Activated effector memory CD4-positive, alpha-beta T cell treated with anti-CD3 and anti-CD28 coated beads, Interleukin-2, amount 50 U/mL, for 16 hours (primary cell): Measurements from ENCODE around the gene CNOT11.
A peak's percentile ranks its signal among the peaks of the same experiment; 100 is the strongest.
"Not testable (repeated sequence)": the region's sequence is repeated elsewhere in the genome, so short reads cannot be mapped to it uniquely, and the experiment has no call there.

Source experiments
- DNase-seq: peaks from one replicate; pipeline ENCODE4 v3.0.0-alpha.2; 2020

Gene CNOT11

GRCh38 chr2:101248756-101249155 lies 3.9 kb upstream of the CNOT11 start:
- DNase-seq, result not testable (repeated sequence)

DNA sequence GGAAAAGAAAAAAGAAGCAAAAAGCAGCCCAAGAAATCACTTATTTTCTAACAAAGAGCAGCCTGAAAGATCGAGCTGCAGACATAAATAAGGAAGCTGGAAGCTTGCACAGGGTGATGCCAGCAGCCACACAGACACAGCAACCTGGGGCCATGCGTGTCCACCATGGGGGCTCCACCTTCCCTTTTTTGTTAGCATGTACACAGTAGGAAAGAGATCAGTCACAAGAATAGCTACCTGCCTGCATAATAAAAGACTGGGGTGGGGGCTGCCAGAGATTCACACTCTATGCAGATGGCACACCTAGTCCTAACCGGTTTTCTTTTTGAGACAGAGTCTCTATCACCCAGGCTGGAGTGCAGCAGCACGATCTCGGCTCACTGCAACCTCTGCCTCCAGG lies 2.9 kb upstream of the CNOT11 start:
- DNase-seq, result no peak

- DNase-seq, result not testable (repeated sequence)
These were observed 1.4 kb upstream of the CNOT11 start for GRCh38 chr2:101251246-101251781.

DNA sequence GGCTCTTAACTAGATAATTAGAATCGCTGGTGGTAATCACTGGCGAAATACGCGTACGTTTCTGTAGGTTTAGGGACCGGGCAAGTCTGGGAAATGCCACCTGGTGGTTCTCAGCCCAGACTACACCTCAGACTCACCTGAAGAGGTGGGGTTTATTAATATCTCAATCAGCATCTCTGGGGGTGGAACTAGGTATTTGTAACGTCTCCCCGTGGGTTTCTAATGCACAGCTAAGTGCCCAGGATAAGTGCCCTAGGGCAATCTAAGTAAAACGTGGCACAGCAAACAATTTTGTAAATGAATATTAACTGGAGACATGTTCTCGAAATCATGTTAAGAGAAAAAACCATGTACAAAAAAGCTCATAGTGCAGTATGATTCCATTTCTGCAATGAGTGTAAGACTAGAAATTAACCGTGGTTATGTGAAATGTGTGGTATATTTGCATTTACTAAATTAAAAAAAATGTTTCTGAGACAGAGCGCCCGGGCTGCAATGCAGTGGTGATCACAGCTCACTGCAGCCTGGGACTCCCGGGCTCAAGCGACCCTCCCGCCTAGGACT lies 760 bp upstream of the CNOT11 start:
- peak; percentile 63 for DNase-seq

DNA sequence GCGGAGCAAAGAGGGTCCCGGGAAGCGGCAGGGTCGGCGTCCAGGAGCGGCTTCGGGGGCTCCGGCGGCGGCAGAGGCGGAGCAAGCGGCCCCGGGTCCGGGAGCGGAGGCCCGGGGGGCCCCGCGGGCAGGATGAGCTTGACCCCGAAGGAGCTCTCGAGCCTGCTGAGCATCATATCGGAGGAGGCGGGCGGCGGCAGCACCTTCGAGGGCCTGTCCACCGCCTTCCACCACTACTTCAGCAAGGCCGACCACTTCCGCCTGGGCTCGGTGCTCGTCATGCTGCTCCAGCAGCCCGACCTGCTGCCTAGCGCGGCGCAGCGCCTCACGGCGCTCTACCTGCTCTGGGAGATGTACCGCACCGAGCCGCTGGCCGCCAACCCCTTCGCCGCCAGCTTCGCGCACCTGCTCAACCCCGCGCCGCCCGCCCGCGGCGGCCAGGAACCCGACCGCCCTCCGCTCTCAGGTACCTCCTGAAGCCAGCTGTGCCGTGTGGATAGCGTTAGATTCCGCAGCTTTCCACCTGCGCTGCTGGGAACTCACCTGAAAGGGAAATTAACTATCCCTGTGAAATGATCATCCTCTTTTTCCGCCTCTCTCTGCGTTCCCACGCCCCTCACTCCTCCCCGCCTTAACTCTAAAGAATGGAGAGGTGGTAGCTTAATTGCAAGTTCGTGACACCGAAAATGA lies 472 bp downstream of the CNOT11 start:
- DNase-seq, result peak; percentile 91

DNA sequence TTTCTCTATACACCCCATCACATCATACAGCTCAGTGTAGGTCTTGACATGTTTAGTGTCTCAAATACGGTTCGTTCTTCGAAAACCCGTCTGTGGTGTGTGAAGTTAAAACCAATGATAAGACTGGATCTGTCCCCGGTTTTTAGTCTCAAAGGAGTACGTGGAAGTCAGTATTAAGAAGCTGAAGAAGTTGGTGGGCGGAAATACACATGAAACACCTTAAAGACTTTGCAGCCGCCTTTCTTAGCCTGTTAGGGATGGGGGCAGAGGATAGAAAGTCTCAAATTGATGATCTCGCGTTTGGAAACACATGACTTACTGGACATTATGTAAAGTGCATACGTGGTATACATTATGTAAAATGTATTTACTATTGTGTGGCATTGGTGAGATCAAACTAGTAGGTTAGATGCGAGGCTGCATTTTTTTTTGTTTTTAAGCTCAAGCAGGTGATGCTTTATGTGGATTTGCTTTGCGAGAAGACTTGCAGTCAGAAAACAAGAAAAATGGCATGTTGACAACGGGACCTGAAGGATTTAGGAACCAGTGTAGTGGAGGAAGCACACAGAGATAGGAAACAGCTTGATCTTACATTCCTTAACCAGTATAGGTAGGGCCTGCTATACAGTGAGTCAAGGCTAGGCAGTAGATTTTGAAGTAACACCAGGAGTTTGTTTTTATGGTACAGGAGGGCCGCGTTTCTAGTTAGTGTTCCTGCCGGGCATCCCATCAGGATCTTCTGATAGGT lies 1.2 kb downstream of the CNOT11 start:
- DNase-seq, result no peak

DNA sequence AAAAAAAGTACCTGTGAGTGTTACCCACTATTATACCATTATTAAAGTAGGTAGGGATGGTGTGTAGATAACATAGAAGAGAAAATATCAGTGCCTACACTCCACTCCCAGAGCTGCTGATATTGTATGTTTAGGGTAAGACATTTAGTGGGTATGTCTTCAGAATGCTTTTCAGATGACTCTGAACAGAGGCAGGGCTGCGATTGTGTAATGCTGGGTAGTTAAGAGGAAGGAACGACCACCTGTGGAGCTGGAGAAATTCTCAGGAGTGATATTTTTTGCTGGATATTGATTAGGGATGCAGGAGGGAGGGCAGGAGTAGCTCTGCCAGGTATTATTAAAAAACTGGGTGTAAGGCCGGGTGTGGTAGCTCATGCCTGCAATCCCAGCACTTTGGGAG lies 2.8 kb downstream of the CNOT11 start:
- DNase-seq, result no peak

DNA sequence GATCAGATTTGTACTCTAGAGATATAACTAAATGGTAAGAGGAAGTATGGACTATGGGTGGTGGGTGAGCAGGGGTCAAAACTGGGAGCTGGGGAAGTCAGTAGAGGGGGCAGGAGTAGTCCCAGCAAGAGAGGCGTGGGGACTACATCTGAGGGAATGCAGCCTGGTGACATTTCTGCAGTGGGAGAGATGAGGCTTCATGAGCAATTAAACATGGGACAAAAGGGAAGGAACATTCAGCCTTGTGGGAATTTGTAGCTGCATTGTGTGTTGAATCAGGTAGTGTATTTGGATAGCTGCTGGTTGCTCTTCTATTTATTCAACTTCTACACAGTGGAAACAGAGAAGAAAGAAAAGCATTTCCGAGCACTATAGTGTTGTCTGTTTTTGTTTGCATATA lies 3.6 kb downstream of the CNOT11 start:
- DNase-seq, result no peak

DNA sequence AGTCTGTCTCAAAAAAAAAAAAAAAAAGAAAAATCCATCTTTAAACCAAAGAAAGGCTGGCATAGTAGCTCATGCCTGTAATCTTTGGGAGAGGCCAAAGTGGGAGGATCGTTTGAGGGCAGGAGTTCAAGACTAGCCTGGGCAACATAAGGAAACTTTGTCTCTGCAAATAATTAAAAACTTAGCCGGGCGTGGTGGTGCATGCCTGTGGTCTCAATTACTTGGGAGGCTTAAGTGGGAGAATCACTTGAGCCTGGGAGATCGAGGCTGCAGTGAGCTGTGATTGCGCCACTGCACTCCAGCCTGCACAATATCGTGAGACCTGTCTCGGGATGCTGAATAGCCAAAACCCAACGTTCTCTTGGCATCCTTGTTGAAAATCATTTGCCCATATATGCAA lies 6.1 kb downstream of the CNOT11 start:
- DNase-seq, result no peak

- DNase-seq, result no peak
These were observed 9.5 kb downstream of the CNOT11 start for GRCh38 chr2:101262142-101262541.

GRCh38 chr2:101263377-101263800 lies 10.7 kb downstream of the CNOT11 start:
- no peak for DNase-seq

GRCh38 chr2:101264360-101264939 lies 11.8 kb downstream of the CNOT11 start:
- DNase-seq, result no peak

DNA sequence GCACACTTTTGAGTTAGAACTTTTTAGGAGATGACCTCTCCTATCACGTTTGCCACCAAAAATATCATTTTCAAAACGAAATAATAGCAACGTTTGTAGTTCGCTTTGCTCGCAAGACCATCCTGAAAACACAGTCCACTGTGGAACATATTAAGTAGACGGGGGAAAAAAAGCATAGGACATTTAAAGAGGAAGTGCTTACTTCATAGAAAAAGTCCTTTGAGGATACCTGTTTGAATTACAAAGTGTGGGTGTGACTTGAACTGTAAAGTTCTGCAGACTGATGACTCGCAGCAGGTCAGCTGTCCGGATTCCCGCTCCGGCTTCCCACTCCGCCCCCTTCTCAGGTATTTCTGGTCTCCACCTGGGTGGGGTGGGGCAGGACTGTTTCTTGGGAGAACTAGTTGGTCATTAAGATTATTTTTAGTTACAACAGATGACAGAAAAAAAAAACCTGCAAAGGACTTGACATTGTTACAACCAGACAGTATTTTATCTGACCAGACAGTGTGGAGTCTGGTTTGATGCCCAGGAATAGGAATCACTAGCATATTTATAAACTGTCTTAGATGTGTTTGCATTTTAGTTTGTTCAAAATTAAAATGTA lies 13.3 kb downstream of the CNOT11 start:
- DNase-seq, result no peak

DNA sequence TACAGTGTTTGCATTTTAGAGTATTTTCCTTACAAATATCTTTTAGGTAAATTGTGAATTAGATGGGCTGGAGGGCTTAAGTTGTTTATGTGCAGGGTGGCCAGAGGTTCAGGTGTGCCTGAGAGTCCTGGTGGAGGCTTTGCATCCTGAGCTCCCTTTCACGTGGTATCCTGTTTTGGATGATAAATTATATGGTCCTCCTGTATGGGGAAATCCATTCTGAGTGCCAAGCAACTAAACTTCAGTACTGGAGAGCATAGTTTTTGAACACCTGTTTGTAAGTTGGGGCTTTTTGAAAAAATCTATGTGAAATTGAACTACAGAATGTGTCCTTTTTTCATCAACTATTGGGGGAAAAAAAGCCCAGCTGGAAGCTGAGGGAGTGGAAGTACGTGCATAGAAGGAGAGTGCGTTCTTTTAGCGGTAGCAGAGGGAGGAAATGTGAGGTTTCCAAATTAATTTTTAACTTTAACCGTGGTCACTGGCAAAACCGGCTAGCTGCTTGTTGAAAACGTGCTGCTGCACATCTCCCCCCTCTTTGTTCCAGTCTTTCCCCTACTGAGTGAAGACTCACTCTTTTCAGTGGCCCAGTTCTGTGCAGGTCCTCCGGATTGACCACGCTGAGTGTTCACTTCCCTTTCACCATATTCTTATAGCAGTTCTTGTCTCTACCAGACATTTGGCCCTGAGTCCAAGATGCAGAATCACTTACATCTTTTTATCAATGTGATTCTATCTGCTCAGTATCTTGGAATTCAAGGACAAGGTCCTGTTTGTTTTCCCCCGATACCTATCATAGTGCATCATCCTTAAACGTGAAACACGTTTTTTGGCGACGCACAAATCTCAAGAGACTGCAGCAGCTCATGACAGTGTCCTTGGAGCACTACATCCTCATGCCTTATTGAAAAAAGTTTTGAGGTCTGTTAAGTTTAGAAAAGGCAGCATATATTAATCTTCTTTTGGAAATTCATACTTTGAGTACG lies 15.3 kb downstream of the CNOT11 start:
- no peak for DNase-seq

GRCh38 chr2:101270700-101271259 lies 18.1 kb downstream of the CNOT11 start:
- DNase-seq, result no peak

GRCh38 chr2:101272045-101272784 lies 19.5 kb downstream of the CNOT11 start:
- no peak for DNase-seq

DNA sequence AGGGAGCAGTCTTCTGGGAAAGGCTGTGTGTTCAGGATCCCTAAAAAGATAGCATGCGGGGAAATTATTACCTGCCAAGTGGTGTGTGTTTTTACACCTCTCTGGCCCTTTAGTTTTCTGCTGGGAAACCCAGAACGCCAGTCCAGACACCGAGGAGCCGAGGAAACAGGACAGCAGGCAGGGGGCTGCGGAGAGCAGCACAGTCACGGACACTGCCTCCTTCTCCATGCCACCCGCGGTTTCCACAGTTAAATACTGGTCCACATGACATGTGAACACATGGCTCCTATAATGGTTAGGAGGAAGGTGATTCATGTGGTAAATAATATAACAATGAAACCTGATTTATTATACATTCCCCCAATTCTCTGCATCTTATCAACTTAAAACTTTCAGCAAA lies 20.4 kb downstream of the CNOT11 start:
- DNase-seq, result no peak

- no peak for DNase-seq
These were observed 21.5 kb downstream of the CNOT11 start for GRCh38 chr2:101274142-101274541.

- DNase-seq, result no peak
These were observed 24.4 kb downstream of the CNOT11 start for GRCh38 chr2:101277111-101277510.

DNA sequence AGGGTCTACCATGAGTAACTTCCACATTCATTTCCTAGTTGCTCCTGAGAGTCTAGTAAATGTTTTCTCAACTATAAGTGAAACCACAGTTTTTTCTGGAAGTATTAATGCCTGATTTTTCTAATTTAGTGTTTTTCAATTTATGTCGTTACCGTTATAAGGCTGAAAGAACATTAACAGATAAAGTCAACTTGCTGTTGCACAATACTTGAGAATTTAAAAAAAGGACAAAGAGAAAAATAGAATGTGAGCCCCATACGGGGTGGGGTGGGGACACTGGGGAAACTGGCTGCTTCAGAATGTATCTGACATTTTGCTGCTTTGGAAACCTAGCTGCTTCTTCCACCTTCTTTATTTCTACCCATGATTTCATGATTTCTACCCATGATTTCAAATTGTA lies 26.2 kb downstream of the CNOT11 start:
- DNase-seq, result no peak

DNA sequence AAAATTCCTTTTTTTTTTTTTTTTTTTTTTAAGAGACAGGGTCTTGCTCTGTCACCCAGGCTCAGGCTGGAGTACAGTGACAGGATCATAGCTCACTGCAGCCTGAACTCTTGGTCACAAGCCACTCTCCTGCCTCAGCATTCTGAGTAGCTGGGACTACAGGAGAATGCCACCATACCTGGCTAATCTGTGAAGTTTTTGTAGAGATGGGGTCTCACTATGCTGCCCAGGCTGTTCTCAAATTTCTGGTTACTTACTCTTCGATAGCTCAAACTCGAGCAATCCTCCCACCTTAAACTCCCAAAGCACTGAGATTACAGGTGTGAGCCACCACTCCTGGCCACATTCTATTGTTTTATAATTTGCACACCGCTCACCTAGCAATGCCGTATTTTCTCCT lies 28.8 kb downstream of the CNOT11 start:
- DNase-seq, result no peak
